HEK293T (cell line): ENCODE measurements around the gene GPR146.

Experiments
- CTCF ChIA-PET: fragments of 350-600 bp; formaldehyde crosslinking; extraction: SDS; loops from one replicate; lab custom pipeline; 2021; ENCODE audit warnings: antibody characterized with exemption, inconsistent platforms; lab: Yijun Ruan, JAX
- POLR2A ChIA-PET: fragments of 350-600 bp; formaldehyde crosslinking; extraction: SDS; loops from one replicate; lab custom pipeline; 2020; ENCODE audit warnings: antibody characterized with exemption, inconsistent platforms; lab: Yijun Ruan, JAX
- DNase-seq: peaks from one replicate; pipeline ENCODE4 v3.0.0; 2012; ENCODE audit warnings: mixed read lengths; ENCODE audit errors: extremely low spot score
- ARNT ChIP-seq: fragments of 450-650 bp; IDR thresholded peaks from 2 replicates; pipeline ENCODE4 v1.6.1; 2017; ENCODE audit warnings: mild to moderate bottlenecking
- BHLHE40 ChIP-seq: fragments of 450-650 bp; IDR thresholded peaks from 2 replicates; pipeline ENCODE4 v1.6.1; 2016; ENCODE audit warnings: mild to moderate bottlenecking, moderate library complexity, borderline replicate concordance
- CTBP1 ChIP-seq: fragments of 450-650 bp; IDR thresholded peaks from 2 replicates; pipeline ENCODE4 v1.6.1; 2016; ENCODE audit warnings: borderline replicate concordance
- ELF4 ChIP-seq: fragments of 450-650 bp; IDR thresholded peaks from 2 replicates; pipeline ENCODE4 v1.6.1; 2017; ENCODE audit warnings: antibody characterized with exemption
- FOXA1 ChIP-seq: fragments of 450-650 bp; IDR thresholded peaks from 2 replicates; pipeline ENCODE4 v1.6.1; 2016; ENCODE audit warnings: mild to moderate bottlenecking
- FOXK2 ChIP-seq: fragments of 450-650 bp; IDR thresholded peaks from 2 replicates; pipeline ENCODE4 v1.6.1; 2016; ENCODE audit warnings: mild to moderate bottlenecking
- FOXM1 ChIP-seq: fragments of 450-650 bp; IDR thresholded peaks from 2 replicates; pipeline ENCODE4 v1.6.1; 2017; ENCODE audit warnings: mild to moderate bottlenecking, borderline replicate concordance
- HDGF ChIP-seq: fragments of 450-650 bp; IDR thresholded peaks from 2 replicates; pipeline ENCODE4 v1.6.1; 2017; ENCODE audit warnings: antibody characterized with exemption, borderline replicate concordance
- L3MBTL2 ChIP-seq: fragments of 450-650 bp; conservative IDR thresholded peaks from 2 replicates; pipeline ENCODE4 v1.6.1; 2016; ENCODE audit warnings: mild to moderate bottlenecking
- LEF1 ChIP-seq: fragments of 450-650 bp; IDR thresholded peaks from 2 replicates; pipeline ENCODE4 v1.6.1; 2017; ENCODE audit warnings: mild to moderate bottlenecking, borderline replicate concordance
- NFRKB ChIP-seq: fragments of 450-650 bp; IDR thresholded peaks from 2 replicates; pipeline ENCODE4 v1.6.1; 2016; ENCODE audit warnings: mild to moderate bottlenecking, moderate library complexity
- PKNOX1 ChIP-seq: fragments of 450-650 bp; IDR thresholded peaks from 2 replicates; pipeline ENCODE4 v1.6.1; 2016
- SP1 ChIP-seq: fragments of 450-650 bp; IDR thresholded peaks from 2 replicates; pipeline ENCODE4 v1.6.1; 2017
- SUZ12 ChIP-seq: fragments of 450-650 bp; IDR thresholded peaks from 2 replicates; pipeline ENCODE4 v1.6.1; 2016; ENCODE audit warnings: mild to moderate bottlenecking
- TARDBP ChIP-seq: fragments of 450-650 bp; IDR thresholded peaks from 2 replicates; pipeline ENCODE4 v1.6.1; 2016
- ZNF384 ChIP-seq: fragments of 450-650 bp; IDR thresholded peaks from 2 replicates; pipeline ENCODE4 v1.6.1; 2016

GPR146 gene

DNA sequence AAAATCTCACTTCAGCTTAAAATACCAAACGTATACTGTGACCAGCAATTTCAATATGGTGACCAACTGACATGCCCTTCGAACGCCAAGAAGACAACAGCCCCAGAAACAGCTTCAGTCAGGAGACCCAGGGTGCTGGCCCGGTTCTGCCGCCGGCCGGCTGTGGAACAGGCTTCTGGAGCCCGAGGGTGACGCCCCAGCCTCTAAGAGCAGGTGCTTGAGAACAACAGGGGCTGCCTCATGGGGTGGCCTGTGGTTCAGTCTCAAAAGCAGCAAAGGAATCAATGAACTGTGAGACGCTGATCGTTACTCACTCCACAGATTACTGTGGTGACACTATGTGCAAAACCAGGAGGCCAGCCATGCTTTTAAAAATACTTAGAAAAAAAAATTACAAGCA is 60.8 kb downstream of the GPR146 start:
- TF ChIP-seq SP1, result no peak
- no peak for TF ChIP-seq L3MBTL2
- TF ChIP-seq FOXM1, result no peak
- no peak for TF ChIP-seq CTBP1
- TF ChIP-seq LEF1, result no peak
- TF ChIP-seq FOXK2, result no peak
- TF ChIP-seq BHLHE40, result no peak
- TF ChIP-seq HDGF, result no peak
- no peak for TF ChIP-seq FOXA1
- no peak for TF ChIP-seq SUZ12
- no peak for TF ChIP-seq TARDBP
- no peak for TF ChIP-seq NFRKB
- TF ChIP-seq PKNOX1, result no peak
- TF ChIP-seq ELF4, result no peak
- CTCF ChIA-PET, result no interaction called here
- POLR2A ChIA-PET, result no interaction called here
- no peak for DNase-seq

GRCh38 chr7:1106063-1106792 is 61.9 kb downstream of the GPR146 start:
- CTCF ChIA-PET, result interaction anchor here (0.7 kb wide), 1 partner anchor 30 kb away, joined by 3 read pairs; no protein-coding TSS in a partner anchor
- POLR2A ChIA-PET, result no interaction called here
- TF ChIP-seq PKNOX1, result no peak
- TF ChIP-seq L3MBTL2, result no peak
- no peak for TF ChIP-seq FOXA1
- TF ChIP-seq ARNT, result no peak
- no peak for TF ChIP-seq SUZ12
- TF ChIP-seq HDGF, result no peak
- TF ChIP-seq ZNF384, result no peak
- no peak for TF ChIP-seq BHLHE40
- TF ChIP-seq LEF1, result no peak
- no peak for TF ChIP-seq SP1
- TF ChIP-seq NFRKB, result no peak
- no peak for TF ChIP-seq FOXM1
- TF ChIP-seq FOXK2, result no peak
- no peak for TF ChIP-seq TARDBP
- TF ChIP-seq ELF4, result no peak
- no peak for TF ChIP-seq CTBP1
- DNase-seq, result no peak

GRCh38 chr7:1106793-1107421 is 62.6 kb downstream of the GPR146 start:
- no peak for DNase-seq
- ChIA-PET CTCF (interaction anchor here (0.7 kb wide), 1 partner anchor 30 kb away, joined by 3 read pairs; no protein-coding TSS in a partner anchor), POLR2A (no interaction called here)
- TF ChIP-seq FOXA1 (no peak), FOXM1 (no peak), PKNOX1 (no peak), TARDBP (no peak), ARNT (no peak), HDGF (no peak), ZNF384 (no peak), SUZ12 (no peak)

DNA sequence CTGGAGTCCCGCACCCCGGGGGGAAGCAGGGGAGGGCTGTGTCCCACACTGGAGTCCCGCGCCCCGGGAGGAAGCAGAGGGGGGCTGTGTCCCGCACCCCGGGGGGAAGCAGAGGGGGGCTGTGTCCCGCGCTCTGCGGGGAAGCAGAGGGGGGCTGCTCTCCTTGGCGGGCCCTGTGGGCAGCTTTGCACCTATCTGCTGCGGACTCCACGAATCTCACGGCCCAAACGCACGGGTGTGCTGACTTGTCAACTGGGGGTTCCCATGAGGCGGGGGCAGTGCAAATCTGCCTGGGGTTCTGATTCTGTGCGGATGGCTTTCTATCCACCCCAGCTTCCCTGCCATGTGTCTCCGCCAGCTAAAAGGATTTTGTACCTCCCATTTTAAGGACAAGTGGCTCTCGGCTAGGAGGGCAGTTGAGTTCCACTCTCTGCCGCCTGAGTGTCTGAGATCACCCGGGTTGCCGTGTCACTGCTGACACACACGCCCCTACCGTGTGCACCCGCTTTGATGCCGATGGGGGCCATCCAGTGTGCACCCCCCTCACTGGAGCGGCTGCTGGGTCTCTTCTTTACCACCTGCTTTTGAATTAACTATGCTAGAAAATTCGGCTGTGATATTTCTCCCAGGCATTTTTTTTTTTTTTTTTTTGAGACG is 64.0 kb downstream of the GPR146 start:
- no peak for DNase-seq
- POLR2A ChIA-PET, result no interaction called here
- TF ChIP-seq PKNOX1 (no peak), ARNT (no peak), FOXA1 (no peak), BHLHE40 (no peak), ELF4 (no peak), CTBP1 (no peak), FOXK2 (no peak), SP1 (no peak), HDGF (no peak), ZNF384 (no peak), LEF1 (no peak), L3MBTL2 (no peak), NFRKB (no peak), FOXM1 (no peak), SUZ12 (no peak)
- CTCF ChIA-PET, result no interaction called here
